GM23248 (cell line): ENCODE results near the gene EVC. TPM values are rescaled to one million over a fixed set of nuclear protein-coding genes. Genes with fewer than 3 reads are reported as not detected.

Experiments
- DNase-seq: peaks from one replicate; pipeline ENCODE4 v3.0.0-alpha.2; 2015
- H2AFZ ChIP-seq: fragments of 200-600 bp; sonication (generic); 2 replicates; pipeline ENCODE4 v1.6.1; 2016; ENCODE audit warnings: antibody characterized with exemption
- H3F3A ChIP-seq: fragments of 200-600 bp; sonication (generic); 2 replicates; pipeline ENCODE4 v1.6.1; 2016; ENCODE audit warnings: mild to moderate bottlenecking, antibody characterized with exemption, mixed run types; ENCODE audit not compliant: insufficient read depth
- H3K27ac ChIP-seq: fragments of 200-600 bp; sonication (generic); 2 replicates; pipeline ENCODE4 v1.5.1; 2016; ENCODE audit warnings: mild to moderate bottlenecking
- H3K27me3 ChIP-seq: fragments of 200-600 bp; sonication (generic); replicated peaks from 2 replicates; pipeline ENCODE4 v1.6.1; 2016; ENCODE audit warnings: mild to moderate bottlenecking; ENCODE audit not compliant: insufficient read depth
- H3K36me3 ChIP-seq: fragments of 200-600 bp; sonication (generic); 2 replicates; pipeline ENCODE4 v1.6.1; 2016; ENCODE audit warnings: low read depth, mild to moderate bottlenecking
- H3K4me1 ChIP-seq: fragments of 200-600 bp; sonication (generic); 2 replicates; pipeline ENCODE4 v1.6.1; 2016; ENCODE audit warnings: mild to moderate bottlenecking; ENCODE audit not compliant: insufficient read depth
- H3K4me2 ChIP-seq: fragments of 200-600 bp; sonication (generic); one replicate; pipeline ENCODE4 v1.6.1; 2016; ENCODE audit warnings: mild to moderate bottlenecking; ENCODE audit not compliant: unreplicated experiment
- H3K4me3 ChIP-seq: fragments of 200-600 bp; sonication (generic); 2 replicates; pipeline ENCODE4 v1.5.1; 2016; ENCODE audit warnings: mild to moderate bottlenecking
- H3K79me2 ChIP-seq: fragments of 200-600 bp; sonication (generic); 2 replicates; pipeline ENCODE4 v1.6.1; 2016; ENCODE audit warnings: mild to moderate bottlenecking; ENCODE audit not compliant: insufficient read depth
- H3K9ac ChIP-seq: fragments of 200-600 bp; sonication (generic); 2 replicates; pipeline ENCODE4 v1.6.1; 2016; ENCODE audit warnings: mild to moderate bottlenecking
- H3K9me2 ChIP-seq: fragments of 200-600 bp; sonication (generic); 2 replicates; pipeline ENCODE4 v1.6.1; 2016; ENCODE audit warnings: mixed run types, mild to moderate bottlenecking, moderate library complexity; ENCODE audit not compliant: insufficient read depth
- H3K9me3 ChIP-seq: fragments of 200-600 bp; sonication (generic); one replicate; pipeline ENCODE4 v1.6.1; 2017; ENCODE audit warnings: low read depth
- H4K20me1 ChIP-seq: fragments of 200-600 bp; sonication (generic); 2 replicates; pipeline ENCODE4 v1.6.0; 2016; ENCODE audit not compliant: insufficient read depth
- EZH2 ChIP-seq: fragments of 200-600 bp; sonication (generic); IDR thresholded peaks from 2 replicates; pipeline ENCODE4 v1.6.1; 2018; ENCODE audit warnings: antibody characterized with exemption, mild to moderate bottlenecking; ENCODE audit not compliant: insufficient read depth, poor library complexity, severe bottlenecking
- EZH2phosphoT487 ChIP-seq: fragments of 200-600 bp; sonication (generic); IDR thresholded peaks from 2 replicates; pipeline ENCODE4 v1.6.1; 2018; ENCODE audit warnings: antibody characterized with exemption, moderate library complexity, mild to moderate bottlenecking, low read depth; ENCODE audit not compliant: insufficient read depth
- WGBS, 2 experiments: methylation state at CpG; one replicate each; pipeline ENCODE4 v1.1.6; 2015 to 2017; ENCODE audit warnings: low lambda C conversion rate in 2 of 2, low coverage in 1 of 2; ENCODE audit errors: missing lambda C conversion rate in 2 of 2; 5-methylcytosine and 5-hydroxymethylcytosine counted together
- in situ Hi-C: fragments of 300-500 bp; cut with MboI; formaldehyde crosslinking; loops from 2 replicates; pipeline ENCODE4 v1.15.0; 2020
- polyA plus RNA-seq: library from polyadenylated mRNA; unstranded; fragments of >200 nt; fragmentation: Nextera tagmentation; extraction: Ambion mirVana; gene quantifications from 2 replicates; pipeline ENCODE4 v1.2.1, GENCODE V29; 2016
- total RNA-seq: library from RNA; depleted of rRNA; stranded (reverse); fragments of >200 nt; shearing (Covaris generic); gene quantifications from 2 replicates; pipeline ENCODE4 v1.2.3, GENCODE V29; 2014

Gene EVC
- total and polyA plus RNA-seq, 2 experiments from 2014 or later, result 4.0 to 56.2 TPM

DNA sequence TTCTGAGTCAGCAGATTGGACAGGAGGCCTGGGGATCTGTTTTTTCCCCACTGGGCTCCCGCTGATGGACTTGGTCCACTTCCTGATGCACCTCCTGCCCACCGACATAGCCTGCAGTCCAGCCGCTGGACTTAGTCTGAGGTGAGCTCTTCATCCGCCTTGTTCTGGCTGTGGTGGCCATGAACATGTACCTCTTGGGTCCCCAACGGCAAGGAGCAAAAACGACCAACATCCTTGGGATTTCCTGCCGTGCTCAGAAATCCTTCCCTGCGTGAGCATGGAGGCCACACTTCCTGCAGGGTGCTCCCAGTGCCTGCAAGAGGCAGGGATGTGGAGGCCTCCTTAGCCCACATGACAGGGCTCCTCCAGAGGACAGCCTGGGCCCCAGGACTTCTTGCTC is 105.1 kb downstream of the EVC start:
- H3K36me3 ChIP-seq, result peaks cover 23% of the 10 kb centered on the region; the same call in 1 of the 2 replicates

DNA sequence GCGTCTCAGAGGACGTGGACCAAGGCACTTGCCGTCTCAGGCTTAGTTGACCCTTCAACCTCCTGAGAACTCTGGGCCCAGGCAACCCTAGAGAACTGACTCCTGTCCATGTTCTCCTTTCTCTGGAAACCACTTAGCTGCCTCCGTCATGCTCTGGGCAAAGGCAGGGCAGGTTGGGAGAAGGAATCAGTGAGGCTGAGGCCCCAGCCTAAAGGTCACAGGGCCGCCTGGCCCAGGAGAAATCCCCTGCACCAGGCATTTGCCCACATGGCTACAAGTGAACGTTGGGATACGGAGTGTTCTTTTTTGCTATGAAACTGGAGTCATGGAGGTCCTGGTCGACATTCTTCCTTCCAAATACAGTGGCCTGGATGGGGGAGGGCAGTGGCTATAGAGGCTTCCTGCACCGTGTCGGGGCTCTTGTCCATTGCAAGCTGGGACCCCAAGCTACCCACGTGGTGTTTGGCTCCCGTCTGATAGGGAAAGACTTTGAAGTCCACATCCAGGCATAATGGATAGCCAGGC is 105.9 kb downstream of the EVC start:
- TF ChIP-seq EZH2phosphoT487 (no peak), EZH2 (no peak)
- 90 to 91% methylated on average over 12 of the region's 12 CpGs for WGBS, 2 experiments

More for the DNA sequence above, 105.1 kb downstream of the EVC start:
- no peaks in the 10 kb centered on the region for H3K79me2 ChIP-seq
- no peak for DNase-seq
- H3K4me1 ChIP-seq, result no peaks in the 10 kb centered on the region
- H3K4me2 ChIP-seq, result no peak overlapping the region
- H3K27me3 ChIP-seq, result no peaks in the 10 kb centered on the region
- no peaks in the 10 kb centered on the region for H3K9me2 ChIP-seq
- no peak overlapping the region for H3K9ac ChIP-seq
- TF ChIP-seq EZH2 (no peak), EZH2phosphoT487 (no peak)
- no peaks in the 10 kb centered on the region; the same call in 1 of the 2 replicates for H4K20me1 ChIP-seq
- H3K4me3 ChIP-seq, result no peak overlapping the region
- H3K27ac ChIP-seq, result no peak overlapping the region
- 89 to 91% methylated on average over 8 of the region's 8 CpGs for WGBS, 2 experiments
- H3K9me3 ChIP-seq, result no peaks in the 10 kb centered on the region
- H3F3A ChIP-seq, result 0 out of 2 replicates have a peak, but pooled peaks cover 4% of the 10 kb centered on the region
- in situ Hi-C loops, result loop anchor here (25.0 kb wide), 1 partner anchor 779 kb away; no protein-coding TSS in a partner anchor
- no peak overlapping the region for H2AFZ ChIP-seq

DNA sequence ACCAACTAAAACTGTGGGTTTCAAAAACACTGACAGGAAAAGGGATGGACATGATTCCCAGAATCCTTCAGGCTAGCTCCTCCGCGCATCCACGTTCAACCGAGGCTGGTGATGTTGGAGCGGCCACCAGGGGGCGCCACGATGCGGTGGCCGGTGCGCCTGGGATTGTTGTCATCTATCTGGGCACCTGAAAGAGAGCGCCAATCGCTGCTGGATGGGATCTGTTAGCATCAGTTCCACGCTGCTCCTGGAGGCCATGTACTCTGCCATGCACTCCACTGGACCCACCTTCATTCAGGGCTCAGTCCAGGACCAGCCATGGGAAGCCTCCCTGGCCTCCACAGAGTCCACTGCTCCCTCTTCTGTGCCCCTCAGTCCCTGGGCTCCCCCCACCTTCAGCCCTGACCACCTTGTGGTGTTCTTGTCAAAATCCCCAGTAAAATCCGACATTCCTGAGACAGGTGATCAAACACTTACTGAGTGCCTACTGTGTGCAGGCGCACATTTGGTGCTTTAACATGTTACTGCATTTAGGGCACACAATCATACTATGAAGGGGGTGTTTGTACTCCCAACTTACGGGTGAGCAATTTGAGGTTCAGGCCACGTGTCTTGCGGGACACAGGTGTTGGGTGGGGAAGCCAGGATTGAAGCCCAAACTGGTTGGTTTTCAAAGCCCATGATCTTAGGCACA is 110.8 kb downstream of the EVC start:
- Histone ChIP-seq H3K36me3 (peaks cover 33% of the 10 kb centered on the region; the same call in 1 of the 2 replicates), H3K9me2 (no peaks in the 10 kb centered on the region), H3K27ac (no peak overlapping the region), H4K20me1 (no peaks in the 10 kb centered on the region; the same call in 1 of the 2 replicates), H3K4me1 (0 out of 2 replicates have a peak, but pooled peaks cover 2% of the 10 kb centered on the region), H3K4me2 (no peak overlapping the region), H2AFZ (no peak overlapping the region), H3K4me3 (no peak overlapping the region), H3K9ac (no peak overlapping the region), H3K9me3 (no peaks in the 10 kb centered on the region), H3K27me3 (no peaks in the 10 kb centered on the region), H3K79me2 (no peaks in the 10 kb centered on the region), H3F3A (peaks cover 5% of the 10 kb centered on the region; the same call in 1 of the 2 replicates)
- peak; percentile 38 for DNase-seq
- in situ Hi-C loops, result loop anchor here (25.0 kb wide), 1 partner anchor 785 kb away; no protein-coding TSS in a partner anchor
- TF ChIP-seq EZH2phosphoT487, result no peak
- no peak for TF ChIP-seq EZH2
- 72 to 73% methylated on average over 18 of the region's 18 CpGs for WGBS, 2 experiments

More for the DNA sequence above, 105.9 kb downstream of the EVC start:
- H3F3A ChIP-seq, result 0 out of 2 replicates have a peak, but pooled peaks cover 4% of the 10 kb centered on the region
- H3K4me2 ChIP-seq, result no peak overlapping the region
- H3K4me3 ChIP-seq, result no peak overlapping the region
- no peaks in the 10 kb centered on the region for H3K9me2 ChIP-seq
- H3K9me3 ChIP-seq, result no peaks in the 10 kb centered on the region
- H4K20me1 ChIP-seq, result no peaks in the 10 kb centered on the region; the same call in 1 of the 2 replicates
- no peaks in the 10 kb centered on the region for H3K27me3 ChIP-seq
- H3K79me2 ChIP-seq, result no peaks in the 10 kb centered on the region
- H3K9ac ChIP-seq, result no peak overlapping the region
- DNase-seq, result no peak
- no peak overlapping the region for H2AFZ ChIP-seq
- in situ Hi-C loops, result loop anchor here (25.0 kb wide), 1 partner anchor 780 kb away; no protein-coding TSS in a partner anchor
- no peak overlapping the region for H3K27ac ChIP-seq
- H3K4me1 ChIP-seq, result no peaks in the 10 kb centered on the region
- peaks cover 25% of the 10 kb centered on the region; the same call in 1 of the 2 replicates for H3K36me3 ChIP-seq

DNA sequence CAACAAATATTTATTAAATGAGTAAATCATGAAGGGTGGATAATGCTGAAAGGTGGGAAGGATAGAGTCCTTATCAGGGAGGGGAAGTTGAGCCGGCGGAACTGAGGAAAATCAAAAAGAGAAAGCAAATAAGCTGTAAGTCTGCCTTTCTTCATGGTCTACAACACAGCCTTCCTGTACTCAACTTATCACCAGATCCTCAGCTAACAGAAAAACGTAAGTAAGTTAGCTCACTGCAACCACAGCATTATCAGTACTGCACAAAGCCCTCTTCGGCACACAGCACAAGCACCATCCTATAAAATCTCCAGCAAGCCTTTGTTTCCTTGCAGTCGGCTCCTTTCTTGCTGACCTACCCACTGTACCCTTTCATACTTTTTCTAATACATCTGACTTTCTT is 111.6 kb downstream of the EVC start:
- peaks cover 5% of the 10 kb centered on the region; the same call in 1 of the 2 replicates for H3F3A ChIP-seq
- no peak overlapping the region for H3K9ac ChIP-seq
- TF ChIP-seq EZH2 (no peak), EZH2phosphoT487 (no peak)
- WGBS, 2 experiments, result 95% methylated on average over 5 of the region's 5 CpGs
- peaks cover 28% of the 10 kb centered on the region; the same call in 1 of the 2 replicates for H3K36me3 ChIP-seq
- no peaks in the 10 kb centered on the region for H3K9me2 ChIP-seq
- no peak overlapping the region for H3K4me2 ChIP-seq
- H3K4me1 ChIP-seq, result 0 out of 2 replicates have a peak, but pooled peaks cover 9% of the 10 kb centered on the region
- H4K20me1 ChIP-seq, result no peaks in the 10 kb centered on the region; the same call in 1 of the 2 replicates
- H3K9me3 ChIP-seq, result no peaks in the 10 kb centered on the region
- no peak overlapping the region for H3K27ac ChIP-seq
- no peak for DNase-seq
- H3K4me3 ChIP-seq, result no peak overlapping the region
- no peak overlapping the region for H2AFZ ChIP-seq
- in situ Hi-C loops, result loop anchor here (25.0 kb wide), 1 partner anchor 785 kb away; no protein-coding TSS in a partner anchor
- H3K79me2 ChIP-seq, result no peaks in the 10 kb centered on the region
- no peaks in the 10 kb centered on the region for H3K27me3 ChIP-seq
